Panc1 (cell line): ENCODE measurements around the gene SSBP3. TPM values are rescaled to one million over a fixed set of nuclear protein-coding genes. Genes with fewer than 3 reads are reported as not detected.

Experiments
- ATAC-seq: fragments of 200-7000 bp; cut with Tn5 transposase; 2 replicates; pipeline ENCODE4 v1.9.1; 2020; ENCODE audit warnings: mild to moderate bottlenecking, moderate library complexity
- BruUV-seq: library from RNA; stranded (reverse); fragments of 400-500 nt; replicated peaks from 2 replicates; lab custom pipeline; 2021; lab: Mats Ljungman, UMichigan
- CTCF ChIA-PET: fragments of 300-600 bp; sonication (Branson Sonifier 250); formaldehyde crosslinking; loops from one replicate; lab custom pipeline; 2022; ENCODE audit warnings: antibody characterized with exemption; lab: Charles Lee
- POLR2A ChIA-PET: fragments of 300-600 bp; sonication (Branson Sonifier 250); formaldehyde crosslinking; loops from one replicate; lab custom pipeline; 2022; ENCODE audit warnings: antibody characterized with exemption; lab: Charles Lee
- DNase-seq: peaks from one replicate; pipeline ENCODE4 v3.0.0-alpha.2; 2010; ENCODE audit warnings: low read depth, low spot score
- H3K27ac ChIP-seq: 2 replicates; pipeline ENCODE4 v1.5.1; 2011; ENCODE audit warnings: mild to moderate bottlenecking, low read length, inconsistent platforms
- H3K27me3 ChIP-seq: fragments of 200-500 bp; sonication (Bioruptor generic); 2 replicates; pipeline ENCODE4 v1.6.0; 2014; ENCODE audit warnings: low read length, inconsistent platforms; ENCODE audit not compliant: control insufficient read depth, insufficient read depth
- H3K36me3 ChIP-seq: fragments of 200-500 bp; sonication (Bioruptor generic); 2 replicates; pipeline ENCODE4 v1.5.1; 2014; ENCODE audit warnings: inconsistent platforms, mild to moderate bottlenecking, low read length, moderate library complexity; ENCODE audit not compliant: control insufficient read depth, insufficient read depth
- H3K4me1 ChIP-seq: 2 replicates; pipeline ENCODE4 v1.5.1; 2011; ENCODE audit warnings: inconsistent platforms, mild to moderate bottlenecking, low read length, moderate library complexity; ENCODE audit not compliant: control insufficient read depth, insufficient read depth
- H3K4me3 ChIP-seq, 2 experiments: 2 replicates each; pipeline ENCODE4 v1.5.1; 2011 to 2012; ENCODE audit warnings: low read depth in 2 of 2, low read length in 2 of 2, mild to moderate bottlenecking in 2 of 2, inconsistent platforms in 1 of 2, moderate library complexity in 1 of 2
- H3K9me3 ChIP-seq: fragments of 200-500 bp; sonication (Bioruptor generic); 2 replicates; pipeline ENCODE4 v1.5.1; 2014; ENCODE audit warnings: low read depth, mild to moderate bottlenecking, inconsistent platforms, low read length, moderate library complexity; ENCODE audit not compliant: control insufficient read depth, insufficient read depth
- CTCF ChIP-seq: fragments of 450-650 bp; IDR thresholded peaks from 2 replicates; pipeline ENCODE4 v1.5.1; 2017; ENCODE audit warnings: mild to moderate bottlenecking
- POLR2AphosphoS5 ChIP-seq: IDR thresholded peaks from 2 replicates; pipeline ENCODE4 v1.6.1; 2012; ENCODE audit warnings: mild to moderate bottlenecking, low read depth, low read length, moderate library complexity
- SIN3A ChIP-seq: IDR thresholded peaks from 2 replicates; pipeline ENCODE4 v1.6.1; 2012; ENCODE audit warnings: low read depth, mild to moderate bottlenecking, low read length, moderate library complexity, borderline replicate concordance; ENCODE audit not compliant: insufficient read depth
- TCF7L2 ChIP-seq: IDR thresholded peaks from 2 replicates; pipeline ENCODE4 v1.6.1; 2011; ENCODE audit warnings: mild to moderate bottlenecking, low read depth, low read length, inconsistent platforms
- in situ Hi-C: cut with HindIII; loops from 2 replicates; pipeline ENCODE4 v1.10.0; 2016; ENCODE audit warnings: low sequenced_read_pairs, low pct_unique_long_range_greater_than_20kb
- intact Hi-C: fragments of 100-400 bp; cut with micrococcal nuclease; formaldehyde crosslinking; loops from one replicate; pipeline ENCODE4 v1.10.0; 2022; ENCODE audit not compliant: unreplicated experiment
- total RNA-seq: library from RNA; stranded (reverse); gene quantifications from one replicate; pipeline ENCODE4 v1.2.1, GENCODE V29; 2021; ENCODE audit not compliant: unreplicated experiment
- TF ChIP-seq, protein P1 (sequence below), 2 experiments: IDR thresholded peaks; 2 replicates each; pipeline ENCODE4 v1.6.1; 2011 to 2012; ENCODE audit warnings: low read depth in 2 of 2, control low read depth in 1 of 2, low read length in 1 of 2, mild to moderate bottlenecking in 1 of 2, moderate library complexity in 1 of 2; ENCODE audit not compliant: insufficient read depth in 1 of 2

SSBP3 gene
- total RNA-seq, 1 experiment from 2014 or later, result 22.5 TPM

GRCh38 chr1:54225986-54226559 lies 180.1 kb downstream of the SSBP3 start:
- TF ChIP-seq POLR2AphosphoS5, result no peak
- TF ChIP-seq CTCF, result no peak
- TF ChIP-seq TCF7L2, result no peak
- no peak for TF ChIP-seq SIN3A
- TF ChIP-seq, protein P1, sequence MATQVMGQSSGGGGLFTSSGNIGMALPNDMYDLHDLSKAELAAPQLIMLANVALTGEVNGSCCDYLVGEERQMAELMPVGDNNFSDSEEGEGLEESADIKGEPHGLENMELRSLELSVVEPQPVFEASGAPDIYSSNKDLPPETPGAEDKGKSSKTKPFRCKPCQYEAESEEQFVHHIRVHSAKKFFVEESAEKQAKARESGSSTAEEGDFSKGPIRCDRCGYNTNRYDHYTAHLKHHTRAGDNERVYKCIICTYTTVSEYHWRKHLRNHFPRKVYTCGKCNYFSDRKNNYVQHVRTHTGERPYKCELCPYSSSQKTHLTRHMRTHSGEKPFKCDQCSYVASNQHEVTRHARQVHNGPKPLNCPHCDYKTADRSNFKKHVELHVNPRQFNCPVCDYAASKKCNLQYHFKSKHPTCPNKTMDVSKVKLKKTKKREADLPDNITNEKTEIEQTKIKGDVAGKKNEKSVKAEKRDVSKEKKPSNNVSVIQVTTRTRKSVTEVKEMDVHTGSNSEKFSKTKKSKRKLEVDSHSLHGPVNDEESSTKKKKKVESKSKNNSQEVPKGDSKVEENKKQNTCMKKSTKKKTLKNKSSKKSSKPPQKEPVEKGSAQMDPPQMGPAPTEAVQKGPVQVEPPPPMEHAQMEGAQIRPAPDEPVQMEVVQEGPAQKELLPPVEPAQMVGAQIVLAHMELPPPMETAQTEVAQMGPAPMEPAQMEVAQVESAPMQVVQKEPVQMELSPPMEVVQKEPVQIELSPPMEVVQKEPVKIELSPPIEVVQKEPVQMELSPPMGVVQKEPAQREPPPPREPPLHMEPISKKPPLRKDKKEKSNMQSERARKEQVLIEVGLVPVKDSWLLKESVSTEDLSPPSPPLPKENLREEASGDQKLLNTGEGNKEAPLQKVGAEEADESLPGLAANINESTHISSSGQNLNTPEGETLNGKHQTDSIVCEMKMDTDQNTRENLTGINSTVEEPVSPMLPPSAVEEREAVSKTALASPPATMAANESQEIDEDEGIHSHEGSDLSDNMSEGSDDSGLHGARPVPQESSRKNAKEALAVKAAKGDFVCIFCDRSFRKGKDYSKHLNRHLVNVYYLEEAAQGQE (IDR thresholded peaks at IDR 0.05; ENCODE audit: insufficient read depth in 1 of 2, low read depth in 2 of 2, low read length in 1 of 2), result no peak
- no peaks in the 10 kb centered on the region for H3K27me3 ChIP-seq
- no peaks in the 10 kb centered on the region for H3K4me1 ChIP-seq
- ChIA-PET CTCF (interaction anchor here (0.6 kb wide), 1 partner anchor 46 kb away, joined by 4 read pairs; no protein-coding TSS in a partner anchor), POLR2A (no interaction called here)
- no peak for DNase-seq
- TSS peak; percentile 71 for BruUV-seq
- intact Hi-C loops, result no loop called here
- no peaks in the 10 kb centered on the region for H3K36me3 ChIP-seq
- H3K27ac ChIP-seq, result no peak overlapping the region
- in situ Hi-C loops, result no loop called here
- H3K4me3 ChIP-seq, result no peak overlapping the region
- no peaks in the 10 kb centered on the region for H3K9me3 ChIP-seq
- ATAC-seq, result no peak

GRCh38 chr1:54225378-54225777 lies 180.8 kb downstream of the SSBP3 start:
- Histone ChIP-seq H3K9me3 (no peaks in the 10 kb centered on the region), H3K4me1 (no peaks in the 10 kb centered on the region), H3K27me3 (no peaks in the 10 kb centered on the region), H3K36me3 (no peaks in the 10 kb centered on the region), H3K27ac (no peak overlapping the region), H3K4me3 (no peak overlapping the region)
- in situ Hi-C loops (no loop called here), intact Hi-C loops (no loop called here)
- no peak for ATAC-seq
- BruUV-seq, result no TSS peak
- CTCF ChIA-PET, result no interaction called here
- DNase-seq, result no peak
- POLR2A ChIA-PET, result no interaction called here
- TF ChIP-seq, protein P1 (IDR thresholded peaks at IDR 0.05; ENCODE audit: insufficient read depth in 1 of 2, low read depth in 2 of 2, low read length in 1 of 2), result no peak
- TF ChIP-seq POLR2AphosphoS5 (no peak), CTCF (no peak), SIN3A (no peak), TCF7L2 (no peak)
